ENCODE data around the gene LAMB1.
"Not testable (repeated sequence)": the region's sequence is repeated elsewhere in the genome, so short reads cannot be mapped to it uniquely, and the experiment has no call there.

The LAMB1 gene

DNA sequence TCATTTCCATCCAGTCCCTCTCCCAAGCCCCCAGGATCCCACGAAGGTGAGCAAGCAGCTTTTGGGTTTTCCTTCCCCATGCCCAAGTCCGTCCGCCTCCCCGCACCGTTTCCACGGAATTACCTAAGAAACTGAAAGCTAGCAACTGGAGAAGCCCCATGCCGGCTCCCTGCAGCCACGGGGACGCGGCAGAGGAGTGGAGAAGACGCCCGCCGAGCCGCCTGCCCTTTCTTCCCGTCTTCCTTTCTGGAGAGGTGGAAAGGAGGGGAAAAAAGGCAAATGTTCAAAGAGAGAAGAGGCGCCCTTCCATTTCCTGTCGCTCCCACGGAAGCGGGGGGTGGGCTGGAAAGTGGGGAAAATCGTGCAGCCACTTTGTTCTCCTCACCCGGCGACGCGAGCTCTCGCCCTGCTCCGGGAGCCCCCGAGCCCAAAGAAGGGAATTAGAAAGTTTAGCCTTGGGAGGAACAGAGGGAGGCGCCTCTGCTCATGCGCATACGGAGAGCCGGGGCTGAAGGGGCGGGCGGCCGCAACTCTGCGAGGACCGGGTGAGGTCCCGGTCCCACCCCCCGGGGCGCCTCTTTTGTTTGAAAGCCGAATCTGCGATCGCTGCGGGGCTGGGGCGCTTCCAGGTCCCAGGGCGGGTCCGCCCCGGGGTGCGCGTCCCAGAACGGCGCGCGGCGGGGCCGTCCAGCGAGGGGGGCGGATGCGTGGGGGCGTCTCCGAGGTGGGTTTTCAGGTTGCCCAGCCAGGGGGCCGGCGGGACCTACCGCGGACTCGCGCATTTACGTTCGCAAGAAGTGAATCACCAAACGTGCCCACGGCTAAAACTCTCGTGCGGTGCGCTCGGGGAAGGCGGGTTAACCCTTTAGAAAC is at the start of gene LAMB1:
Gene LAMB1, minus strand, starts transcription at position 436 of the 873 bp plus-strand sequence. Its CDS starts 276 bp downstream, at position 160.
- no peak for DNase-seq (ENCODE audit: low read depth)

DNA sequence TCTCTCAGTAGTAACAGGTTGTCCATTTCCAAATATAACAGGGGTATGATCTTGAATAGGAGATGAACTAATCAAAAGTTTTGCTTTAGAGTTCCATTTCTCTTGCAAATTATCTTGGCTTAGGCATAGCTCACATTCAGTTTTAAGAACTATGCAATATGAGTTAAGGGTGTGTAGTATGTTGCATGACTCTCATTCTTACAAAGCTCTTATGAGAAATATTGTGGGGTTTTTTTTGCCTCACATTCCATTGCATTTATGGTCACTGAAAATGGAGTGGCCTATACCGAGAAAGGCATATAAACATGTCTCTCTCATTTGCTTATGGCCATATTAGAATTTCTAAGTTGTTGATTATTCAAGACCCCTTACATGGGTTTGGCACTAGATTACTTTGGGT is 48.5 kb upstream of the LAMB1 start:
- no peak for DNase-seq (ENCODE audit: low read depth)

DNA sequence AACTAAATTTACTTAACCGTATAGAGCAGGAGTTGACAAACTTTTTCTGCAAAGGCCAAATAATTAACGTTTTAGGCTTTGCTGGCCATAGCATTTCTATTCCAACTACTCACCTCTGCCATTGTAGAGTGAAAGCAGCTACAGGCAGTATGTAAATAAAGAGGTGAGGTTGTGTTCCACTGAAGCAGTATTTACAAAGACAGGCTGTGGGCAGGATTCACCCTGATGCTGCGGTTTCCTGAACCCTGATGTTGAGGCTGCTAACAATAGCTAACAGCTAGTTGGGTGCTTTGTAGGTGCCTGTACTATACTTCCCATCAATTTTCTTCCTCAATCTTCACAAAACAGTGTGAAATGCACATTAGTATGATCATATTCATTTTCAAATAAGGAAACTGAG is 47.0 kb upstream of the LAMB1 start:
- DNase-seq (ENCODE audit: low read depth), result no peak

DNA sequence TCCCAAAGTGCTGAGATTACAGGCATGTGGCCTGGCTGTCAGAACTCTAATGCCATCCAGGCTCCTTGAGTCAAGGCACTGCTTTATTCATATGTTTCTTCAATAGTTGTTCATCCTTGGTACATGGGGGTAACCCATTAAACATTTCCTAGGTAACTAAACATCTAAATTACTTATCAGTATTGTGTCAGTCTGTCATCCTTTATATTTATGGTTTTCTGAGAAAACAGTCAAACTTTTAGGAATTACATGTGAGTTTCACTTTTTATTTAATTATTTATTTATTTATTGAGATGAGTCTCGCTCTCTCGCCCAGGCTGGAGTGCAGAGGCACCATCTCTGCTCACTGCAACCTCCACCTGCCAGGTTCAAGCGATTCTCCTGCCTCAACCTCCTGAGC is 45.5 kb upstream of the LAMB1 start:
- DNase-seq (ENCODE audit: low read depth), result no peak

DNA sequence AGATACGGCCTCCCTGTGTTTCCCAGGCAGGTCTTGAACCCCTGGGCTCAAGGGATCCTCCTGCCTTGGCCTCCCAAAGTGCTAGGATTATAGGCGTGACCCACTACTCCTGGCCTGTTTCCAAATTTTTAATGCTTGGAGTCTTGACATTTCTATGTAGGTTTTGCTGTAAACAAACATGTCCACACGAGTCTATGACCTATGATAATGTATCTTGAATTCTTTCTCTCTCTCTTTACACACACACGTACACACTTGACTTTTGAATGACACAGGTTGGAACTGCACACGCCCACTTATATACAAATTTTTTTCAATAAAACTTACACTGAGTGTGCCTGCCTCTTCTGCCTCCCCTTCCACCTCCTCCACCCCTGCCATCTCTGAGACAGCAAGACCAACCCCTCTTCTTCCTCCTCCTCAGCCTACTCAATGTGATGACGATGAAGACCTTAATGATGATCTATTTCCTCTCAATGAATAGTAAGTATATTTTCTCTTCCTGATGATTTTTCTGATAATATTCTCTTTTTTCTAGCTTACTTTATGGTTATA is 44.1 kb upstream of the LAMB1 start:
- no peak for DNase-seq (ENCODE audit: low read depth)

DNA sequence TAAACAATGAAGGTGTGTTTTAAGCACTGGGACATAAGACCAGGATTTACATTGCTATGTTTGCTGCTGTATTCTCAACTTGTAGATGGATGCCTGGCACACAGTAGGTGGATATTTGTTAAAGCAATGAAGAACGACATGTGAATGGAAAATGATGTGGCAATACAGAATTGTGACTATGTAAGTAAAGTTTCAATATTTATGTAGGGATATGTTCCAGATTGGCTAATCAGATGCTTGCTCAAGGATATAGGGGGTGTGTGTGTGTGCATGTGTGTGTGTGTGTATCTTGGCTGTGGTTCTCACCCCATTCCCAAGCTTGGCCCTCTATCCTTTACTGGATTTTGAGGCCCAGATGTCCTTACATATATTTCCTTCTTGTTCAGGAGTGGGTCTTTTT is 42.7 kb upstream of the LAMB1 start:
- no peak for DNase-seq (ENCODE audit: low read depth)

DNA sequence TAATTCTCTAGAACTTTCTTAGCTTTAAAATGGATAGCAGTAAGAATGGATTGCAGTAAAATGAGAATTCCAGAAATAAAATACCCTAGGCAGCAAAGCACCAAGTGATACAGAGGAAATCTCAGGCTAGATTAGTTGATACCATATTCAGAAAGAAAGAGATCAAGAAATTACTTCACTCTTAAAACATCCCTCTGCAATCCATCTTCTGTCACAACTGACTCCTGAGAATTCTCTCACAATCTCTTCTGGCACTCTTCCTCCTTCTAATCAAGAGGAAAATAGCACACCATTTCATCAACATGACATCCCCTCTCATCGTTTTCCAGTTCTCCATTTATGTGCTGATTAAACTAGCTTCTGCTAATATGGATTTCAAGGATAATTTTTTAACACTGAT is 42.2 kb upstream of the LAMB1 start:
- no peak for DNase-seq (ENCODE audit: low read depth)

DNA sequence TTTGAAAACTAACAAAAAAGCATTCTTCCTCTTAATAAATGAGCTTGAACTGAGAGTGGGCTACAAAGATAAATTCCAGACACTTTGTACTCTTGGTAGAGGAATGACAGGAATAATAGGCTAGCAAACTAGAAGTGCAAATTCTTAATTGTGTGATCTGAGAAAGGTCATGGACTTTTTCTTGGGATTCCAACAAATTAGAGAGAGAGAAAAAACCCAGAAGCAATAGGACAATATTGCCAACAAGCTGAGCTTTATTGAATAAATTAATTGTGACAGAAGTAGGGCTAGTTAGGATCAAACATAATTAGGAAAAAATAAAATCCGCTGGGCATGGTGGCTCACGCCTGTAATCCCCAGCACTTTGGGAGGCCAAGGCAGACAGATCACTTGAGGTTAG is 41.4 kb upstream of the LAMB1 start:
- DNase-seq (ENCODE audit: low read depth), result no peak

DNA sequence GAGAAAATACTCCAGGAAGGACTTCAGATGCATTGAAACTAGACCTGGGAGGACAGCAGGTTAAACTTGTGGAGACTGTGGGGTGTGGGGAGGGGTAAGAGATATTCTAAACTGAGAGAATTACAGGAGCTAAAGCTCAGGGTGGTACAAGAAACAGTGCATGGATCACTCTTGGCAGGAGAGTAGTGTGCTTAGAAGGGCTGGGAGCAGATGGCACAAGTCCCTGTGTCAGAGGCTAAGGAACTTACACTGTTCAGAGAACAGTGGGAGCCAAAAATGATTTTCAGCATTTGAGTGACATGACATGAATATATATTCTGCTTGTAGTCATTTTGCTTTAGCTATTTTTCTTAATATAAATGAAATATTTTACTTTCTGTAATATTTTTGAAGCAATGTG is 36.0 kb upstream of the LAMB1 start:
- no peak for DNase-seq (ENCODE audit: low read depth)

DNA sequence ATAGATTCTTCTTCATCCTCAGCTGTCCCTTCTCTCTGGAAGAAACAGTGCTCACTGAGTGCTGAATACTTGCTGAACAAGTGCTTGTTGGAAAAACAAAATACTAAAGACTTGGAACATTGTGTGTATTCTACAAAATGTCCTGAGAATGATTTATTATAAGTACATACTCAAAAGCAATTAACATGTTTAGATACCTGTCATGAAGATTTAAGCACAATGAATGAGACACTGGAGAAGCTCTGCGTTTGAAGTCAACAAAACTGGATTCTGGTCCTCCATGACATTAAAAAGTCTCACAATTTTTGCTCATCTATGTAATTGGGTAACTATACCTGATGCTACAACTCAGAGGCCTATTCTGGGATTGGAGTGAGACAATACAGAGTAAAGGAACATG is 34.8 kb upstream of the LAMB1 start:
- no peak for DNase-seq (ENCODE audit: low read depth)

DNA sequence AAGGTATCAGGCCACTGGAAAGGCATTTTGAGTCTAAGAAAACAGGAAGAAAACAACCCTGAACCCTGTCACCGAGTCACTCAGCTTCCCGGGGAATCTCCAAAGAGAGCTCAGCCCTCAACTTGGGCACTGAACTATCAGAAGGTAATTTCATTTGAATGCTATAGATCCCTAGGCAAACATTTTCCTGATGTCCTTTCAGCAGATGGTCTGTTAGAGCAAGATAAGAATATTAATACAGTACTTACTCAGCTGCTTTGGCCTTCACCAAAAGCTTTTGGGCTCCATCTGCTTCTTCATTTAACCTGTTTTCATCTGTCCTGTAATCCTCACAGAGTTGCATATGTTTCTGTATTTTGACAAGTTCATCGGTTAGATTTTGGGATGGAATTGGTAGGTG is 34.2 kb upstream of the LAMB1 start:
- no peak for DNase-seq (ENCODE audit: low read depth)

DNA sequence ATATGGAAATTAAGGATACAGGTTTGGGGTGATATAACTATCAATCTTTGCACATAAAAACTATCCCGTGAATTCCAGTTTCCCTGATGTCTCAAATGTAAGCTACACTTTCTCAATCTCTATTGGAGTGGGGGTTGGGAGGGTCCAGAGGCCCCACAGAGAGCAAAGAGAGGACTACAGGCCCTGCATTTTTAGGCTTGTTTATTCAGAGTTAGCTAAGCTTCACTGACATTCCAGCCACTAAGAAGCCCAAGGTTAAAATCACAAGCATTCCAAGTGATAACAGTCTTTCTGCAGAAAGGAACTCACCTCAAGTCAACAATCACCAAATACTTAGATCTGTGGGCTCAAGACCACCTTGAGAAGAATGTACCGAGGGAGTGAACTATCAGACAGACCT is 31.6 kb upstream of the LAMB1 start:
- DNase-seq (ENCODE audit: low read depth), result no peak

DNA sequence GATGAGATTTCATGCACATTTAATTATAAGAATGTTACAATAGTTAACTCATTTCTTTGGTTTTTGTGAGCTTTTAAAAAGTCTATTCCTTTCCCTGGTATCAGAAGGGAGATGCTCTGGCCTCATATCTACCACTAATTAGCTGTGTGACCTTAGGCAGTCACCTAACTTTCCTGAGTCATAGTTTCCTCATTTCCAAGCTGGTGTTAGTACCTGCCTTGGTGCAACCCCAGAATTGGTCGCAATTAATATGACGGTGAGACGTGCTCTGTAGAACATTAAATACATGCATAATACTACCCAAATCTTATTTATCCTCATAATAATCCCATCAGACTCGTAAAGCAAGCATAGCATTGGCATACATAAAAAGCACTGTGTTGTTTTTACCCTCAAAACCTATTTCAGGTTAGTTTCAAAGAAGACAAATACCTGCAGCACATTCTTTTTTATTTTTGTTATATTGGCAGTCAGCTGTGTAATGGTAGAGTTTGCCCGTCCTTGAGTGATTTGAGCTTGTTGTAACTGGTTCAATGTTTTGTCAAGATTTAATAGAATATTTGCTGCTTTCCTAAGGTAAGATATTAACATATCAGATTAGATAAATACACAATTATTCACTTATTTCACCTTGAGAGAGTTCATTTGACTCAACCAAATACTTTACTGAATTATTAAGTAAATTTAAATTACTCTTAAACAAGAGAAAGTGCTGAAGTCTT is 31.0 kb upstream of the LAMB1 start:
- no peak for DNase-seq (ENCODE audit: low read depth)

DNA sequence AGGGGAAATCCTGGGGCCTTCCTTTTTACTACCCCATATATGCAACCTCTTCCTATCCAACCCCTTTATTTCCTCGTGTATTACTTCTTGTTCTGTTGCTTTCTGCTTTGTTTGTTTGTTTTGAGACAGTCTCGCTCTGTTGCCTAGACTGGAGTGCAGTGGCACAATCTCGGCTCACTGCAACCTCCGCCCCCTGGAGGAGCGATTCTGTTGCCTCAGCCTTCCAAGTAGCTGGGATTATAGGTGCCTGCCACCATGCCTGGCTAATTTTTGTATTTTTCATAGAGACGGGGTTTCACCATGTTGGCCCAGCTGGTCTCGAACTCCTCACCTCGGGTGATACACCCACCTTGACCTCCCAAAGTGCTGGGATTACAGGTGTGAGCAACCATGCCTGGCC is 30.3 kb upstream of the LAMB1 start:
- DNase-seq (ENCODE audit: low read depth), result not testable (repeated sequence)

DNA sequence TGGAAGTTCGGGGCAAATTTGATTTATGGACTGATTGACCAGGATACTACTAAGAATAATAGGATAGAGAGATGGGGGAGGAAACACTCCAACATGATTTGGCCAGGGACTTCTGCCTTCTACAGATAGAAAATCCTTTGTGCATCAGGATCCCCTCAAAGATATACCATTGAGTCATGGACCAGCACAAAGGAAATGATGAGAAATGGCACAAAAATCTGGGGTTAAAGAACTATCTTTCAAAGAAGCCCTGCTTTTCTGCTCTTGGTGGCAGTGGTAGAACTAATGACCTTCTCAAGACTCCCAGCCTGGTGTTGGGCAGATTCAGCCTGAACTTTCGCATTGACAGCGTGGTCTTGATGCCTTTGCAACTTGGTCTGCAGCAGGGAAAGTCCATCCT is 27.6 kb upstream of the LAMB1 start:
- no peak for DNase-seq (ENCODE audit: low read depth)

DNA sequence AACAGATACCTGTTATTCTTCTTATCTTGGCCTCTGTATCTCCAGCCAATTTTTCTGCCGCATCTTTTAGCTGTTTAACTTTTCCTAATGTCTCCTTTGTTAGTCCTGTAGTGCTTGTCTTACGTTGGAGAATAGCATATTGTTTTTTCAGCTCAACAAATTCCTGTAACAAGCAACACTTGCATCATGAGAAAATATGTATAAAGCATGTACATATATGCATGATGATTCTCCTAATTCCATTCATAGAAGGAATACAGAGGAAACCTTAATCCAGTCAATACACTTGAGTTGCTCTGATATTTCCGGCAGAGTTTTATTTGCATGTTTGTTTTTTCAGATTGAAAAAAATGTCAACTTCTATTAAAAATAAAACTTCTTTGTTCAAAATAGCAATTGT is 26.1 kb upstream of the LAMB1 start:
- DNase-seq (ENCODE audit: low read depth), result no peak

DNA sequence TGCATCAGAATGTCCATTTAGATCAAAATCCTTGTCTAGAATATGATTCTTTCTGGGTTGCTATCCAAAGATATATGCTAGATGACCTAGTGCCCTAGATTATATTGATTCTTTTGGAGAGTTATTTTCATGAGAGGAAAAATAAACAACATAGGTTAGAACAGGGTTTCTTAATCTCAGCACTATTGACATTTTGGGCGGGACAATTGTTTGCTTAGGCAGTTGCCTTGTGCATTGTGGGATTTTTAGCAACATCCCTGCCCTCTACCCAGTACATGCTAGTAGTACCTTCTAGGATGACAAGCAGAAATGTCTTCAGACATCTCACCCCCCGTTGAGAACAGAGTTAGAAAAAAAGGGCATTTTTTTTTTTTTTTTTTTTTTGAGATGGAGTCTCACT is 25.1 kb upstream of the LAMB1 start:
- no peak for DNase-seq (ENCODE audit: low read depth)

DNA sequence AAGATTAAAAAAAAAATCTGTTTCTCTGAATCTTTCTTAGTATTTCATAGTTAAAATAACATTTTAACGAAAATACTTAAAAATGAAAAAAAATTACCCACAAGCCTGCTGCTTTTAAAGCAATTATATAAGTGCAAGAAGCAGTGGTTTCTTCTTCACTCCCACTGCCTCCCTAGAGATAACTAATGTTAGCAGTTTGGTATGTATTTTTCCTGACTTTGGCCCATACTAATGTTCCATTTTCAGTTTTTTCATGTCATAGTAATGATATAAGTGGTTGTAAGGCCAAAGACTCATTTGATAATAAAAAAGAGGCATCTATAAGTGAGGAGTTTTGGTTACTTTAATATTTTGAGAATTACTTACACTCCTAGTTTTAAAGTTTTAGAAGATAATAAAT is 24.3 kb upstream of the LAMB1 start:
- no peak for DNase-seq (ENCODE audit: low read depth)

DNA sequence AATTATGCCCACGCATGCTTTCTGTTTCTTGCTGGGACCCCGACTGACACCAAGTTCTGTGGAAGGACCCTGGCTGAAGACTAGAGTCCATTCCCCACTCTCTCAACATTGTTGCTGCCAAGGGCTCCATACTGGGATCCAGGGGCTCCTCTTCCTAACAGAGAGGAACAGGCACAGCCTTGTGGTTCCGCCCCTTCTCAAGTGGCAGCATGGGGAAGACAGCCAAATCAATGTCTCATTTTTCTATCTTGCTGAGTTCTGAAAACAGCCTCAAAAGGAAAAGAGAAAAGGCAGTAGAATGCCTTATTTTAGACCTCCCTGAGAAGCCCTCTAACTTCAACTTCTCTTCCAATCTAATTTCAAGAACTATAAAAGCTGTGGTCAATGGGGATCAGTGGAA is 23.7 kb upstream of the LAMB1 start:
- DNase-seq (ENCODE audit: low read depth), result no peak

DNA sequence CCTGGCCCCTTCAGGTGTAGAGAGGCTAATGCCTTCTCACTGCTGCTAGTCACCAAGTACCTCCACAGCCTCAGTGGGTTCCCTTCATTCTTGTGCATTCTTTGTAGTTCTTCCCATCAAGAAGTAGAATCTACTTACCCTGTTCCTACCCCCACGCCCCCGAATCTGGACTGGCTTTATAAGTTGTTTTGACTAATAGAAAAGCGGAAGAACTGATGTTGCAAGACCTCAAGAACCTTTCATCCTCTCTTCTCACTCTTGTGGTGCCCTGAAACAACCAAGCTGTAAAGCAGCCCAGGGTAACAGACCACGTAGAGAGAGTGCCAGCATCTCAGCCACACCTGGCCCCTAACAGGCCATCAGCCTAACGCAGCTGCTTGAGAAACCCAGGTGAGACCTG is 23.2 kb upstream of the LAMB1 start:
- DNase-seq (ENCODE audit: low read depth), result no peak

DNA sequence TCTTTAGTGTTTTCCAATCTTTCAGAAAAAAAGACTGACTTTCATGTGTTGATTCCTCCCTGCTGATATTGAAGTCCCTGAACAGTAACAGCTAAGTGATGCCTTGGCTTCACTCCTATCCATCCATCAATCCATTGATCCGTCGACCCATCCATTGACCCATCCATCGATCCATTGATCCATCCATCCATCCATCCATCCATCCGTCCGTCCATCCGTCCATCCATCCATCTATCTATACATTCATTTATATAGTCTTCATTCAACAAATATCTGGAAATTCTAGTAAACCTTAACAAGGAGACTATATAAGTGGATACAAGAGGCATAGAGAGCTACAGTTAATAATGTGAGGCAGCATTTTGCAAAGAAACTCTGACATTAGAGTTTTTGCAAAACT is 21.6 kb upstream of the LAMB1 start:
- DNase-seq (ENCODE audit: low read depth), result no peak

DNA sequence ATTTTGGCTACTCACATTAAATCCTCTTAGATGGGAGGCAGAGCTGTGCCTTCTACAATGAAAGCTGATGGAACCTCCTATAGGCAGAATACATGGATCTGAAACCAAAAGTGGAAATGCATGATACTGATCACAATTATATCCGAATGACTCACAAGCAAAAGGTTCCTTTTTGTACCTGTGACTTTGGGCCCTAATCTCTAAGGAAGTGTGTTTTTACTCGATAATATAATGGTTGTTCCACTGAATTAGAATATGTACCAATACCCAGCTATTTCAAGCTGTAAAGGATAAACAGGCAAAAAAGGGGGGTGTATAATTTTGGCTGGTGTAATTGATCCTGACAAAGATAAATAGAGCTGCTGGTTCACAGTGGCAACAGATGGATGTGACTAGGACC is 17.6 kb upstream of the LAMB1 start:
- no peak for DNase-seq (ENCODE audit: low read depth)

DNA sequence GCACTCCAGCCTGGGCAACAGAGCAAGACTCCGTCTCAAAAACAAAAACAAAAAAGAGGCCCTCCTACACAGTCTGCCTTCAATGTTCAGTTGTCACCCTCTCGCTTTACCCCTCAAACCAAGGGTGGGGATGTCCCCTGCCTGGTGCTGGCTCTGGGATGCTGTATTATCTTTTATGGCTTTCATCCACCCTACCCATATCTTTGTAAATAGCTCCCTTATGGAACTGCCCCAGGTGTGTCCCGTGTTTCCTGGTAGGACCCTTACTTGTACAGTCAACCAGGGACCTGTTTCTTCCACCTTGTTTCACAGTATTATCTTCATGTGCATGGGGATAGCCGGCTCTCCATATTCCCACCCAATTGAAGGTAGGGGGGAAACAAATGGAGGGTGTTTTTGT is 15.7 kb upstream of the LAMB1 start:
- DNase-seq (ENCODE audit: low read depth), result no peak
